Suppressor macrophage treated with lipopolysaccharide for 1 hour (primary cell): Measurements from ENCODE around the gene CDC14A.
"Not testable (repeated sequence)": the region's sequence is repeated elsewhere in the genome, so short reads cannot be mapped to it uniquely, and the experiment has no call there.

Experiments used
- DNase-seq, 3 donors: peaks; one replicate each; pipeline ENCODE4 v3.0.0-alpha.2; 2020 to 2022

The CDC14A gene

DNA sequence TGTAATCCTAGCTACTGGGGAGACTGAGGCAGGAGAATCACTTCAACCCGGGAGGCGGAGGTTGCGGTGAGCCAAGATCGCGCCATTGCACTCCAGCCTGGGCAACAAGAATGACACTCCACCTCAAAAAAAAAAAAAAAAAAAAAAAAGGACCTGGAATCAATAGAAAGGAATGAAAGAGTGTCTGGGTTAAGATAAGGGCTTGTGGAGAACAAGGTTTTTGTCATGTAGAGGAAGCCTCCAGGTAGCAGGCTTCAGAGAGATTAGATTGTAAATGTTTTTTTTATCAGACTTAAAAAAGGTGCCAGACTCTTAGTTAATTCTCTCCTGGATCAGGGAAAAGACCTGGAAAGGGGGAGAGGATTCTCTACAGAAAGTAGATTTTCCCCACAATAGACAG is 14.4 kb upstream of the CDC14A start:
- not testable (repeated sequence) for DNase-seq

DNA sequence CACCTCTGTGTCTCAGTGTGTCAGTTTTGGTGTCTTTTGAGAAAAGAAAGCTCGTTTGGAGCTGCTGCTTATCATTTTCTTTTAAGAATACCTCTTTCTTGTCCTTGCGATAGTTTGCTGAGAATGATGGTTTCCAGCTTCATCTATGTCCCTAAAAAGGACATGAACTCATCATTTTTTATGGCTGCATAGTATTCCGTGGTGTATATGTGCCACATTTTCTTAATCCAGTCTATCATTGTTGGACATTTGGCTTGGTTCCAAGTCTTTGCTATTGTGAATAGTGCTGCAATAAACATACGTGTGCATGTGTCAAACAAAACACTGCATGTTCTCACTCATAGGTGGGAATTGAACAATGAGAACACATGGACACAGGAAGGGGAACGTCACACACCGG is 12.6 kb upstream of the CDC14A start:
- DNase-seq: not testable (repeated sequence)

DNA sequence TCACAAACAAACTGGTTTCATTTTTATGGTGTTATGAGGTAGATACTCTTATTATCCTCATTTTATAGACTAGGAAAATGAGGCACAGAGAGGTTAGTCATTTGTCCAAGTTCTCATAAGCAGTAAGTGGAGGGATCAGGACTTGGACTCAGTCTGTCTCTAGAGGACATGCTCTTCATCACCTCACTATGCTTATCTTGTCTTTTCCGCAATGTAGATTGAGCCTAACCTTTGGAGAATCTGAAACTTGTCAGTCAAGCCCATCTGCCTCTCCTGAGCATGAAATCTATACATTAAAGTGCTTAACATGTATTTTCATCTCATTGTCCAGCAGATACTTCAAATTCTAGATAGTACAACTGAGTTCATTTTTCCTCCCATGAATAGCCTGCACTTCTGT is 11.8 kb upstream of the CDC14A start:
- DNase-seq: no peak

DNA sequence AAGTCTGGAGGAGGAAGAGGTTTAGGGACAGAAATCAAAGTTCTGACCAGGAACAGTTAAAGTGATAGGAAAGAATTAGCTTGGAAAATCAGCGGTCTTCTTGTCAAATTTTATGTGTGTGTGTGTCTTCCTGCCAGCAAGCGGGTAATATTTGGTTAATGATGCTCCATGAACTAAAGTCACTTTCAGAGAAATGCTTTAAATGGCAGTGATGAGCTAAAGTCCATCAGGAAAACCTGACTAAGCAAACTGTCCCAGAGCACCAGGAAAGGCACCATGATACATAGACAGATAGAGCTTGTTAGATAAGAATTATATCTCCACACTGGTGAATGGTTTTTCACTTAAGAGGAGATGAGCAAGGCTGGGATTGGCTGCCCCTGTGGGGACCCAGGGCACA is 10.0 kb upstream of the CDC14A start:
- DNase-seq: no peak

DNA sequence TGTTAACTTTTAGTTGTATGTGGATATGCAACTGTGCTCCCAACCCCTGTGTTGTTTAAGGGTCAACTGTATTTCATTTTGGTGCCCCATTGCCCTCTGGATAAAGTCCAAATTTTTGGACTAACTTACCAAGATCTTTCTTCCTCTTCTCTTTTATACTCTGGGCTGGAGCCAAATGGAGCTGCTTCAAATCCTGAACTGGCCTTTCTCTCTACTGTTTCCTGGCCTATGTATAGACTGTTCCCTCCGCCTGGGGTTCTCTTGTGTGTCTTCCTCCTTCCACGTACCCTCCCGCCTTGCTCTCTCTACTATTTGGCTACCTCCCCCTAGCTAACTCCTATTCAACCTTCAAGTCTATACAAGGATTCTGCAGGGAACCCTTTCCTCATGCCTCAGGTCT is 8.4 kb upstream of the CDC14A start:
- DNase-seq: peak in 1 of 3 donors; percentile 12

DNA sequence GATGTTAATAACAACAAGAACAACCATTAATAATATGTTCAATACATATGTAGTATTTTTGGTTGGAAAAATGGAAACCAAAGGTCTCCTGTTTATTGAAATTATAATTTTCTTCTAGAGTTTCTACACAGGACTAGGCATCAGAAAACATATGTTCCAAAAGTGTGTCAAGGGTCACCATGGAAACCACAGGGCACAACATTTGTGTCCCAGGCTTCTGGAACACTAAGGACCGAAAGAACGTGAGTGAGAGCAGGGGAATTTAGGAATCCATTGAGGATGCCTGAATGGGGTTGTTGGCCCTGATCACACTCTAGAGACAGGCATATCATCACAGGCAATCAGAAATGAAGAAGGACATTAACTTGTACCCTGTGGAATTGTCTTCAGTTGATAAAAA is 7.5 kb upstream of the CDC14A start:
- no peak for DNase-seq

DNA sequence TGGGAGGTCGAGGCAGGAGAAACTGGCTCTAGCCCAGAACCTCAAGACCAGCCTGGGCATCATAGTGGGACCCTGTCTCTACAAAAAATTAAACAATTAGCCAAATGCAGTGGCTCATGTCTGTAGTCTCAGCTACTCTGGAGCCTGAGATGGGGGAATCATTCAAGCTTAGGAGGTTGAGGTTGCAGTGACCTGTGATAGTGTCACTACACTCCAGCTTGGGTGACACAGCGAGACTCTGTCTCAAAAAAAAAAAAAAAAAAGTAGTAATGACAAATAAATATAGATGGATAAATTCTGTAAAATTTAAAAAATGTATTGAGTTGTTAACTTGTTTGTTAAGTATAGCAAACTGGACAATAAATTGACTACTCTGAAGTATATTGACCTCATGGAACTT is 5.9 kb upstream of the CDC14A start:
- DNase-seq: no peak

DNA sequence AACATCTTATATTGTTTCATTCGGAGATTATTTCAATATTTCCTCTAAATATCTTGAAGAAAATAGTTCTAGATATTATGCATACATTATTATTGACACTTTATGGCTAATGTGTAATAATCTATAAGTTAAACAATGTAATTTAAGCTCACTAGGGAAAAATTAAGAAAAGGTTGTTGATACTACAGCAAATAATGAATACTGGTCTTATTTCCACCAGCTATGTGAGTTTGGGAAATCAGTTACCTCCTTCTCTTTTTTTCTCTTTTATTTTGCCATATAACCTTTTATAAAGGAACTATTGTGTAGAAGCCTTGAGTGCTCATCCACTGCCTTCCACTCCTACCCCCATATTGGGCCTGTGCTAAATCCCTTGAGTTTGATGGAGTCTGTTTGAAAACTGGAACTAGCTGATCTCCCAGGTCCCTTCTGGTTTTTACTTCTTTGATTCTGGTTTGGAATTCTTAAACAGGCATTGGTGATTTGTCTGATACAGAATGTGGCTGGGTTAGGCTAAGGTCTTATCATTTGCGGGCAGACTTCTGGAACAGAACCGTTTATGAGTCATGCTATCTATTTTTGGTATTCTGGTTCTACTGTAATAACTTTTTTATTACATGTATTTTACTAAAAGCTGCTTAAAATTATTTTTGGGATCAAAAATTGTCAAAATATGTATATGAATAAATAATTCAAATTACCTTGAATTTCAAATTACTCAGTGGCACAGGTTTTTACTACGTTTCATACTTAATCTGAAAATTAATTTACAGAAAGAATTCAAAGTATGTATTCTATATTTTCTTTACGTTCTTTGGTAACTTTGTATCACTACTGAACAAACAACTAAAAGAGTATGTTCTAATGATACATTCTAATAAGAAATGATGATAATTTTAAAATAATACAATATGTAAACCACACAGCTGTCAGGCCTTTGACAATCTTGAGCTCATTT is 5.0 kb upstream of the CDC14A start:
- no peak for DNase-seq

DNA sequence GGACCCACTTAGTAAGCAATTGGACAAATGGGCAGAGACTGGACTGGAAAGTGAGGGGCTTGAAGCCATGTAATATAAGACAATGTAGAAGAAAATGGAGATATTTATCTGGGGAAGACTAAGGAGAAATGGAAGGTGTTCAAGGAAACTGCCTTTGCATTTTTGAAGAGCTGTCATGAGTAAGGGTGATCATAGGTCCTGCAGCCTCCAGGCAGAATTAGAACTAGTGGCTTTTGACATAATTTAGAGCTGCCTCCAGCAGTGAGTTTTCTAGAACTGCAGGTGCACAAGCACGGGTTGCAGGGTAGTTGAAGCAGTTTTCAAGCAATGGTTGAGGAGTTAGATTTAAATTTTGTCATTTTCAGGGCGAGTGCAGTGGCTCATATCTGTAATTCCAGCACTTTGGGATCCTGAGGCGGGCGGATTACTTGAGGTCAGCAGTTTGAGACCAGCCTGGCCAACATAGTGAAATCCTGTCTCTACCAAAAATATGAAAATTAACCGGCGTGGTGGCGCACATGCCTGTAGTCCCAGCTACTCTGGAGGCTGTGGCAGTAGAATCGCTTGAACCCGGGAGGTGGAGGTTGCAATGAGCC is 3.7 kb upstream of the CDC14A start:
- DNase-seq: no peak

DNA sequence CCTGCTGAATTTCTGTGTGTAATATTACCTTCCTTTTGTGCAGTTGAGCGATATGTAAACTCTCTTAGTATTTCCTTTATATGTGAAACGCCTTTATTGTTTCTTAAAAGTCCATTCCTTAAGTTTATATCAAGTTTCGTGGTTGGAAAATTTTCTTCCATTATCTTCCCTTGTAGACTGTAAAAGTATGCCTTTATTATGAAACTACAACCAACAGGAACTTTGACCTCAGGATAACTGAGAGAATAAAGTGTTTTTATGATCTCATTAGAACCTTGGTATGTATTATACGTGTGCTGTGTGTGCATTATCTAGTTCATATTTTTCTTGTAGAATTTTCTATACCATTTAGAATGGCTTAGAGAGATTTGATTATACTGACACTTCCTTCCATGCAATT is 3.1 kb upstream of the CDC14A start:
- DNase-seq: no peak

DNA sequence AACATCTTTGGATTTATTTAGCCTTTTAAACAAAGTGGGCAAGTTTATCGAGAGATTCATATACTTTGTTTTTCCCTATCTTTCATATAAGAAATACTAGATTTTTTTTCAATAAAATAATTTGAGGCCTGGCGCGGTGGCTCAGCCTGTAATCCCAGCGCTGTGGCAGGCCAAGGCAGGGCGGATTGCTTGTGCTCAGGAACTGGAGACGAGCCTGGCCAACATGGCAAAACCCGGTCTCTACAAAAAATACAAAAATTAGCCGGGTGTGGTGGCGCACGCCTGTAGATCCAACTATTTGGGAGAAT is 1.6 kb upstream of the CDC14A start:
- no peak for DNase-seq

DNA sequence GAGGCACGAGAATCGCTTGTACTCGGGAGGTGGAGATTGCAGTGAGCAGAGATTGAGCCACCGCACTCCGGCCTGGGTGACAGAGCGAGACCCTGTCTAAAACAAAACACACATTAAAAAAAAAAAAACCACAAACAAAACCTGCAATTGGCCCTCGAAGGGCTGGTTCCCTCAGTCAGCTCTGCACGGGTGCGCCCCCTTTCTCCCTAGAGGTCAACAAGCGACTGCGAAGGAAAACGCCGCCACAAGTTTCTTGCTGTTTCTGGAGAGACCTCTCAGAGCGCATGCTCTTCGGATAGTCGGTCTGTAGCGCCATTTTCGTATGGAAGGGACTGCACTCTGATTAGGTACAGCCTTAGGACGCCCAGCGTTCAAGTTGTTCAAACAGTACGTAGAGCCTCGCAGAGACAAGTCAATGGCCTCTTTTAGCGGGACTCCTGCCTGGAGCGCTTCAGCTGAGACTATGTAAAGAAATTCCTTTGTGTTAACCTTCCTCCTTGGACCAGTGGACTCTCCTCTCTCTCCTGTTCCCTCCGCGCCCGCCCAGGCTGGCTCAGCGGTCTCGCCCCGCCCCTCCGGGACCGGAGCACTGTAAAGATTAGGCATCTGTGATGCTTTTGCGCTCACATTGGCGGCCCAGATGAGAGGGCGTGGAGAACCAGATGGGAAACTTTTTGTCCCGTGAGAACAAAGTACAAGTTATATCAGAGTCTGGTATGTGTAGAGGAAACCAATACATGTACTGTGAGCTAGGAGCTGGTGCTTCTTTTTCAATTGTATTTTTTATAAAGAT is 1.0 kb upstream of the CDC14A start:
- peak; percentile 92 to 94 (median 93) for DNase-seq

DNA sequence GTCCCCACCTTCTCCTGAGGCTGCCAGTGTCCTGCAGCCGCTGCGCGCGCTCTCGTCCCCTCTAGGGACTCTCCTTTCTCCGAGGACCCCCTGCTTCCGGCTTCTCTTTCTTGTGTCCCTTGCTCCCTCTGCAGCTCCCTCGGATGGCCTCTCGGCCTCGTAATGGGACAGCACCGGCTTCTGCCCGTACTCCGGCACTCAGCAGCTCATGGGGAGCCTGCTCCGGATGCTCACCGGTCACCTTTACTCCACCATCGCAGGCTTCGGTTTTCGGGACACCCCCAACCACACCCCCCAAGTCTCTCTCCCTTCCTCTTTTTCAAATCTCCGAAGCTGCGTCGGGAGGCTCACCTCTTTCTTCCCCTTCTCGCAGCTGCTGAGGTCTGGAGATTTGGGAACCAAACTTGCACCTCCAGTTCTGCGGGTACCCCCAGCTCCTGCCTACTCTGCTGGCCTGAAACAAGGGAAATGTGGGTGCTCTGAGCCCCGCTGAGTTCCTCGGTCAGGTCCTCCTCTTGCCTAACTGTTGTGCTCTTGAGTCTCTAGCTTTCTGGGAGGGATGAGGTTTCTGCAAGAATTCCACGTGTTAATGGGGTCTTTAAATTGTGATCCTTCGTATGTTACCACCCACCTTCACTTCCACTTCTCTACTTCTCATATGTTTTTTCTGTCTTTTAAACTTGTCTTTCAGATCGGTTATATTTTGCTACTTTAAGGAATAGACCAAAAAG is 930 bp downstream of the CDC14A start:
- DNase-seq: peak; percentile 36 to 52 (median 41)

DNA sequence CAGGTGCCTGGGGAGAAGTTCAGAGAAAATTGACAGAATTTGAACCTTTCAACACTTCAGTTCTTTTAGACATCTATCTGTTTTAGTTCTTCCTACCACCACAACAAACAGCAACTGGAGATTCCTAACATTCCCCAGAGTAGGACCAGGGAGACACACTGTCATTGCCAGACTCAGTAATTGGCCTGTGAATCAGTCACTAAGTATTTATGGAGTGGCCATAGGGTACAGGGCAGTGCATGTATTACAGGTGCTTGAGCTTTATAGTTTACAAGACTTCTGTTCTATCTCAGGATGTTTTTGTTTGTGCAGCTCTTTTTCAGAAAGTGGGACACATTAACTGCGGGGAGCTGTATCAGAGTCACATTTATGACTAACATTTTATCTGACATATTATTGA is 1.7 kb downstream of the CDC14A start:
- peak in 1 of 3 donors; percentile 1 for DNase-seq

DNA sequence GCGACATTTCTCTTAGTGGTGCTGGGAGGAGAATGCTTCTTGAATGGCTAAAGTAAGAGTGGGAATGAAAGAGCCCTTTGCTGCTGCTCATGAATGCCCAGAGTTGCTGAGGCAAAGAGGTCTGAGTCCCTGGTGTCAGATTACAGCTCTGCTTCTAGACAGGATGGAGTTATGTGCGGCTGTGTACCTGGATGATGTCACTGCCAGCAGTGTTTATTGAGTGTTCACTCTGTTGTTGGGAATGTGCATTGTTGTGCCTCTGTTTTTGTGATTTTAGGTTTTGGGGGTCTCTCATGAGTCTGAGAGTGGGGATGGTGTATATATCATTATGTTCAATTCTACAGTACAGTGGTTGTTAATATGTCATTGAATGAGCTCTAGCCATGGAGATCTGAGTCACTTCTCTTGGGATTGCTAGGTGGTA is 2.7 kb downstream of the CDC14A start:
- DNase-seq: no peak

DNA sequence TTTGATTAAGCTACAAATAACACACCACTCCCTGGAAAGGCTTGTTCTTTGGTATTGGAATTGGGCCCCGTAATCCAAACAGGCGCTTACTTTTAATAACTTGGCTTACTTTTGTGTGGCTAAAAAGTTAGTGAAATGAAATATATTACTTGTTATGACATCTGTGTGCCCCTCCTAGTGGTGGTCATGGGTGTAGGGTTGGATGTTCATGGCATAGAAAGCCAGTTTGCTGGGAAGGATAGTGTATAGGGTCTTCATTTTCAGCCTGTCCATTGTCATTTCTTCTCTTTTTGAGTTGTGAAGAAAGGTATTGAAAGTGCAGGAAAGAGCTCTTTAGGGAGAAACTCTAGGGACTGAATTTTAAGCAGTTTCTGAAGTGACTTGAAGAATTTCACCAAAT is 5.9 kb downstream of the CDC14A start:
- peak in 1 of 3 donors; percentile 15 for DNase-seq

DNA sequence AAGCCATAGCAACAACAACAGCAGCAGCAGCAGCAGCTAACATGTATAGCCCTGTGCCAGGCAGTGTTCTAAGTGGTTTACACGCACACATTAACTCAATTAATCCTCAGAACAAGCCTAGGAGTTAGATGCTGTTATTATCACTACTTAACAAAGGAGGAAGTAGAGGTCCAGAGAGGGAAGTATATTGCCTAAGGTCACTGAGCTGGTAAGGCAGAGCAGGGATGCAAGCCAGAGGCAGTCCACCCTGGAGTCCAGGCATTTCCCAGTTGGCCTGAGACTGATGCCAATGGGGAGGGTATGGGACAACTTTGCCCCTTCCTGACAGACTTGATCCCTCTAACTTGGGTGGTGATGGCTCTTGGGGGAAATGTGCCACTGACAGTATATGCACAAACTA is 6.8 kb downstream of the CDC14A start:
- peak; percentile 48 to 55 (median 53) for DNase-seq

DNA sequence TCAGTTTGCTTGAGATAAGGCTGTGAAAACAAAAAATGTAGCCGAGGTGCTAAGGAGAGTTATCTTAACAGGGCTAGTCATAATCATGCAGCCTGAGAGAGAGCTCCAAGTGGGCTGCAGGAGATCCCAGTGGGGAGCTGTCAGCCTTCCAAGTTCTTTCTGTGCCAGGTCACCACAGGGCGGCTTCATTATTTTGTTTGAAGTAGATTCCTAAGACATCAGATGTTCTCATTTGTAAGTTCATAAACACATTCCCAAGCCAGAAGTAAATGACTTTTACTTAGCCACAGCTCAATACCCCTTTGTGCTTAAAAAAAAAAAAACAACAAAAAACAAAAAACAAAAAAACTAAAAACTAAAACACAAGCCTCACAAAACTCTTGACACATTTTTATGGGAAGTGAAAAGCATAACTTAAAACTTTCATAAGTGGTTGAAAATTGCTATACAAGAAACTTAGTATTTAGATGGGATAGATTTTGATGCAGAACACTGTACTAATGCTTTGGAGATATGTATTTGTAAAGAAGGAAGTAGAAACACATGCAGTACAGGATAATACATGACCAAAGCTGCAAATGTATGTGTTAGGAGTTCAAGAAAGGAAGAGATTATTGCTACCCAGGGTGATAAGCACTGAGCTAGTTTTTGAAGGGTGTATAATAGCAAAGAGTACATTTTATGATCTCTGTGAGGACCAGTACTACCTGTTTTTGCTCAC is 8.6 kb downstream of the CDC14A start:
- no peak for DNase-seq

DNA sequence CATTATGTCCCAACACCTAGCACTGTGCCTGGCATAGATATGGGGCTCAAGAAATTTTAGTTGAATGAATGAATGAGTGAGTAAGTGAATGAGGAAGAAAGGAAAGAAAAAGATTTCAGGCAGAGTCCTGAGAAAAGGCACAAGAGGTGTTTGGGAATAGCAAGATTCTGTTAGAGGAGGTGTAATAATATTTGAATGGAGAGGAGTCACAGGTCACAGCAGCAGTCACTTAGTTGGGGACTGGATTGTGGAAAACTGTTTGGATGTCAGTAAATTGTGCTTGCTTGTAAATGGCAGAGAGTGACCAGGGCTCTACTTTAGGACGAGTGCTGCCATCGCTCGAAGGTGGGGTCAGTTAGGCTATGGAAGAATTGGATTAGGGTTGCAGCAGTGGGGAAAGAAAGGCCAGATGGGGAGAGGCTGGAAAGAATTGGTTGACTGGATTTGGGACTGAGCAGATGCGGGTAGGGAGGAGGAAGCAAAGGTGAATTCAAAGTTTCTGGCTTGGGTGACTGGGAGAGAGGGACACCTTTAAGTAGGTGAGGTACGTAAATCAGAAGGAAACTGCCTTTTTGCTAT is 9.3 kb downstream of the CDC14A start:
- no peak for DNase-seq

DNA sequence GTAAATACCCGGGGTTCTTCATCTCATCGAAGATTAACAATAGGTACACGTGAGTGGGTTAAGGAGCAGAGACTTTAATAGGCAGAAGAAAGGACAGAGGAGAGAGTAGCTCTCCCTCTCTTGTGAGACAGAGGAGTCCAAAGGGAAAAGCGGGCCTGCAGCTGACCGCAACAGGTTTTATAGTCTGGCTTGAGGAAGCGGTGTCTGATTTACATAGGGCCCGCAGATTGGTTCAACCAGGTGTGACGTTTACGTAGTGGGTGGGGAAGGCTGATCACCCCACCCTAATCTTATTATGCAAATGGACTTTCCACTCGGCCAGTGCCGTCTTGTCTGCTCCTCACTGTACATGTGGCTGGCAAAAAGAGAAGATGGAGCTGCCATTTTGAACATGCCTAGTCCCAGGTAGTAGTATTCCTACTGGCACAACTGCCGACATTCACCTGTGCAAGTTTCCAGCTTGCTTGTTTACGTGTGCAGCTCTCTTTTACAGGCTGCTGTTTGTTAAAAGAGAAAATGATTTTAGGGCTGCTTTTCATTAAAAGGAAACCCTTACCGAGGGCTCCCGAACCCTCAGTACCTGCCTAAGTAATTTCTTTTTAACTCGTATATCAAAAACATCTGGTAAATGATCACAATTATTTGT is 10.6 kb downstream of the CDC14A start:
- DNase-seq: no peak

DNA sequence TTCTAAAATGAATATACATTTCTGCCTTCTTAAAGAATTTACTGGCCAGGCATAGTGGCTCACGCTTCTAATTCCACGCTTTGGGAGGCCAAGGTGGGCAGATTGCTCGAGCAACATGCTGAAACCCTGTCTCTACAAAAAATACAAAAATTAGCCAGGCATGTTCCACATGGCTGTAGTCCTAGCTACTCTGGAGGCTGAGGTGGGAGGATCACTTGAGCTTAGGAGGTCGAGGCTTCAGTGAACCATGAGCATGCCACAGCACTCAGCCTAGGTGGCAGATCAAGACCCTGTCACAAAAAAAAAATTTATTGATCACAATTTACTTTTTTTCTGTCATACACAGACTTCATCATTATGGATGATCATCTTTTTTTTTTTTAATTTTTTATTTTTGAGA is 11.5 kb downstream of the CDC14A start:
- no peak for DNase-seq
